SH-SY5Y (cell line): ENCODE data around the gene GABRB3.

Experiments
- GATA2 ChIP-seq: IDR thresholded peaks from 2 replicates; pipeline ENCODE4 v1.6.1; 2011; ENCODE audit warnings: mild to moderate bottlenecking, low read depth, low read length
- GATA3 ChIP-seq: IDR thresholded peaks from 2 replicates; pipeline ENCODE4 v1.6.1; 2011; ENCODE audit warnings: low read depth, mild to moderate bottlenecking, low read length, moderate library complexity

GRCh38 chr15:26806151-26806550 is 33.3 kb upstream of the GABRB3 start:
- TF ChIP-seq GATA2 (no peak), GATA3 (no peak)
